AG10803 (cell line): ENCODE measurements around the gene MINDY2.
"Not testable (repeated sequence)": the region's sequence is repeated elsewhere in the genome, so short reads cannot be mapped to it uniquely, and the experiment has no call there.

ENCODE experiments used
- DNase-seq: peaks from one replicate; pipeline ENCODE4 v3.0.0; 2010; ENCODE audit warnings: low read depth
- H3K4me3 ChIP-seq: 2 replicates; pipeline ENCODE4 v1.5.1; 2011; ENCODE audit warnings: mild to moderate bottlenecking, low read length, control low read depth
- CTCF ChIP-seq: conservative IDR thresholded peaks from 2 replicates; pipeline ENCODE4 v1.5.1; 2011; ENCODE audit warnings: mild to moderate bottlenecking, low read length, control low read depth, inconsistent platforms

The MINDY2 gene

GRCh38 chr15:58830556-58830955 lies 59.5 kb downstream of the MINDY2 start:
- TF ChIP-seq CTCF: no peak
- H3K4me3 ChIP-seq: no peak overlapping the region
- no peak for DNase-seq

GRCh38 chr15:58833681-58834426 lies 62.8 kb downstream of the MINDY2 start:
- H3K4me3 ChIP-seq, DNase-seq: not testable (repeated sequence)

- H3K4me3 ChIP-seq: no peak overlapping the region
- DNase-seq: peak; percentile 3
- TF ChIP-seq CTCF: peak; percentile 38
These were observed 68.4 kb downstream of the MINDY2 start for GRCh38 chr15:58839485-58839884.

GRCh38 chr15:58840048-58840447 lies 68.9 kb downstream of the MINDY2 start:
- TF ChIP-seq CTCF: no peak
- peak; percentile 16 for DNase-seq
- no peak overlapping the region for H3K4me3 ChIP-seq

GRCh38 chr15:58842713-58843396 lies 71.8 kb downstream of the MINDY2 start:
- no peak for TF ChIP-seq CTCF
- no peak for DNase-seq
- H3K4me3 ChIP-seq: no peak overlapping the region

GRCh38 chr15:58851205-58851604 lies 80.1 kb downstream of the MINDY2 start:
- DNase-seq, H3K4me3 ChIP-seq: not testable (repeated sequence)

- no peak for DNase-seq
- no peak overlapping the region for H3K4me3 ChIP-seq
- peak; percentile 29 for TF ChIP-seq CTCF
These were observed 81.2 kb downstream of the MINDY2 start for GRCh38 chr15:58852347-58852746.

- H3K4me3 ChIP-seq: no peak overlapping the region
- no peak for TF ChIP-seq CTCF
- no peak for DNase-seq
These were observed 83.5 kb downstream of the MINDY2 start for GRCh38 chr15:58854593-58854992.
